ENCODE results near the gene HIVEP1.

The HIVEP1 gene

DNA sequence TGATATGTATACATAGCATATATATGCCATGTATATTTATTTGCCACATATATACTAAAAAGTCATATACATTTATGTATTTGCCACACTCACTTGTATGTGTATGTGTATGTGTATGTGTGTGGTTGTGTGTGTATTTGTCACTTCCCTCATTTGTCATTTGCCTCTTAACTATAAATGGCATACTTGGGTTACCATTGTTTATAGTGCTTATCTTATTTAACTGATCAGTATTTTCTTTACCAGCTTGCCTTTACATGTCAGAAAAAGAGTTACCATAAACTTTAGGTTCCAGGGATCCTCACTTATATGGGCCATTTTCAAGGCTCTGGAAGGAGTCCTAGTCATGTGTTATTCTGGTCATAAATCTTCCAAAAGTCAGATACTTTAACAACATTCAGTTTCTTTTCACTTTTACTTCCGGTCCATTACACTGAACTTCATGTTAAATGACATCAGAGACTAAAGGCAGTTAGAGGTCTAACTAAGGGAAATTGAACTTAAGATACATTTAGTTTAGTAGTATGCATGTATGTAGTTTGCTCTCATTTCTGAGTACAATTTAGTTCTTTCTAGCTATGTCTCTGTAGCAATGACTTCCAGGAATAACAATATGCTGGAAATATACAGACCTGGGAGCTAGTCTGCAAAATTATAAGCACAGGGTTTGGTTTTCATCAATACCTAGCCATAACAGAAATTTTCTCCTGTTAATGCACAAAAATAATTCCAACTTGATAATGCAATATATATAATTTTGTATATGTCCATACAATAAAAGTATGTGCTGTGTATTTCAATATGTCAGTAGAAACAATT is 33.7 kb upstream of the HIVEP1 start:
- TF ChIP-seq, protein P1, sequence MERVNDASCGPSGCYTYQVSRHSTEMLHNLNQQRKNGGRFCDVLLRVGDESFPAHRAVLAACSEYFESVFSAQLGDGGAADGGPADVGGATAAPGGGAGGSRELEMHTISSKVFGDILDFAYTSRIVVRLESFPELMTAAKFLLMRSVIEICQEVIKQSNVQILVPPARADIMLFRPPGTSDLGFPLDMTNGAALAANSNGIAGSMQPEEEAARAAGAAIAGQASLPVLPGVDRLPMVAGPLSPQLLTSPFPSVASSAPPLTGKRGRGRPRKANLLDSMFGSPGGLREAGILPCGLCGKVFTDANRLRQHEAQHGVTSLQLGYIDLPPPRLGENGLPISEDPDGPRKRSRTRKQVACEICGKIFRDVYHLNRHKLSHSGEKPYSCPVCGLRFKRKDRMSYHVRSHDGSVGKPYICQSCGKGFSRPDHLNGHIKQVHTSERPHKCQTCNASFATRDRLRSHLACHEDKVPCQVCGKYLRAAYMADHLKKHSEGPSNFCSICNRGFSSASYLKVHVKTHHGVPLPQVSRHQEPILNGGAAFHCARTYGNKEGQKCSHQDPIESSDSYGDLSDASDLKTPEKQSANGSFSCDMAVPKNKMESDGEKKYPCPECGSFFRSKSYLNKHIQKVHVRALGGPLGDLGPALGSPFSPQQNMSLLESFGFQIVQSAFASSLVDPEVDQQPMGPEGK (CRISPR knock-in tag; IDR thresholded peaks at IDR 0.05; ENCODE audit: borderline replicate concordance): no peak
- no peak for TF ChIP-seq ZNF70 (CRISPR knock-in tag; IDR thresholded peaks at IDR 0.05)
- no peak for TF ChIP-seq POU6F1 (CRISPR knock-in tag; IDR thresholded peaks at IDR 0.05; ENCODE audit: borderline replicate concordance, low read depth)
- TF ChIP-seq GLIS3 (CRISPR knock-in tag; IDR thresholded peaks at IDR 0.05): no peak
- TF ChIP-seq ZC3H10 (CRISPR knock-in tag; IDR thresholded peaks at IDR 0.05): no peak
- TF ChIP-seq, protein P2, sequence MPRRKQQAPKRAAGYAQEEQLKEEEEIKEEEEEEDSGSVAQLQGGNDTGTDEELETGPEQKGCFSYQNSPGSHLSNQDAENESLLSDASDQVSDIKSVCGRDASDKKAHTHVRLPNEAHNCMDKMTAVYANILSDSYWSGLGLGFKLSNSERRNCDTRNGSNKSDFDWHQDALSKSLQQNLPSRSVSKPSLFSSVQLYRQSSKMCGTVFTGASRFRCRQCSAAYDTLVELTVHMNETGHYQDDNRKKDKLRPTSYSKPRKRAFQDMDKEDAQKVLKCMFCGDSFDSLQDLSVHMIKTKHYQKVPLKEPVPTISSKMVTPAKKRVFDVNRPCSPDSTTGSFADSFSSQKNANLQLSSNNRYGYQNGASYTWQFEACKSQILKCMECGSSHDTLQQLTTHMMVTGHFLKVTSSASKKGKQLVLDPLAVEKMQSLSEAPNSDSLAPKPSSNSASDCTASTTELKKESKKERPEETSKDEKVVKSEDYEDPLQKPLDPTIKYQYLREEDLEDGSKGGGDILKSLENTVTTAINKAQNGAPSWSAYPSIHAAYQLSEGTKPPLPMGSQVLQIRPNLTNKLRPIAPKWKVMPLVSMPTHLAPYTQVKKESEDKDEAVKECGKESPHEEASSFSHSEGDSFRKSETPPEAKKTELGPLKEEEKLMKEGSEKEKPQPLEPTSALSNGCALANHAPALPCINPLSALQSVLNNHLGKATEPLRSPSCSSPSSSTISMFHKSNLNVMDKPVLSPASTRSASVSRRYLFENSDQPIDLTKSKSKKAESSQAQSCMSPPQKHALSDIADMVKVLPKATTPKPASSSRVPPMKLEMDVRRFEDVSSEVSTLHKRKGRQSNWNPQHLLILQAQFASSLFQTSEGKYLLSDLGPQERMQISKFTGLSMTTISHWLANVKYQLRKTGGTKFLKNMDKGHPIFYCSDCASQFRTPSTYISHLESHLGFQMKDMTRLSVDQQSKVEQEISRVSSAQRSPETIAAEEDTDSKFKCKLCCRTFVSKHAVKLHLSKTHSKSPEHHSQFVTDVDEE (CRISPR knock-in tag; IDR thresholded peaks at IDR 0.05): no peak
- TF ChIP-seq, protein P3, sequence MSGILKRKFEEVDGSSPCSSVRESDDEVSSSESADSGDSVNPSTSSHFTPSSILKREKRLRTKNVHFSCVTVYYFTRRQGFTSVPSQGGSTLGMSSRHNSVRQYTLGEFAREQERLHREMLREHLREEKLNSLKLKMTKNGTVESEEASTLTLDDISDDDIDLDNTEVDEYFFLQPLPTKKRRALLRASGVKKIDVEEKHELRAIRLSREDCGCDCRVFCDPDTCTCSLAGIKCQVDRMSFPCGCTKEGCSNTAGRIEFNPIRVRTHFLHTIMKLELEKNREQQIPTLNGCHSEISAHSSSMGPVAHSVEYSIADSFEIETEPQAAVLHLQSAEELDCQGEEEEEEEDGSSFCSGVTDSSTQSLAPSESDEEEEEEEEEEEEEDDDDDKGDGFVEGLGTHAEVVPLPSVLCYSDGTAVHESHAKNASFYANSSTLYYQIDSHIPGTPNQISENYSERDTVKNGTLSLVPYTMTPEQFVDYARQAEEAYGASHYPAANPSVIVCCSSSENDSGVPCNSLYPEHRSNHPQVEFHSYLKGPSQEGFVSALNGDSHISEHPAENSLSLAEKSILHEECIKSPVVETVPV (CRISPR knock-in tag; IDR thresholded peaks at IDR 0.05): no peak
- TF ChIP-seq ARNTL (CRISPR knock-in tag; IDR thresholded peaks at IDR 0.05; ENCODE audit: borderline replicate concordance, low read depth): no peak
- no peak for ATAC-seq

DNA sequence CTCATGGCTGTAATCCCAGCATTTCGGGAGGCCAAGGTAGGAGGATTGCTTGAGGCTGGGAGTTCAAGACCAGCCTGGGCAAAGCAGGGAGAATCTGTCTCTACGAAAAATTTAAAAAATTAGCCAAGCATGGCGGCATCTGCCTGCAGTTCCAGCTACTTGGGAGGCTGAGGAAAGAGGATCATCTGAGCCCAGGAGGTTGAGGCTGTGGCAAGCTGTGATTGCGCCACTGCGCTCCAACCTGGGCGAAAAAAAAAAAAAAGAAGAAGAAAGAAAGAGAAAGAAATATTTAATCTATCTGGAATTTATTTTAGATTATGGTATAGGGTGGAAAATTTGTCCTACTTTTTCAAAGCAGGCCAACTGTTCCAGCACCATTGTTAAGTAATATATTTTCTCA is 32.2 kb upstream of the HIVEP1 start:
- no peak for ATAC-seq
- TF ChIP-seq ZFP3 (CRISPR knock-in tag; IDR thresholded peaks at IDR 0.05) (no peak), CREB5 (CRISPR knock-in tag; IDR thresholded peaks at IDR 0.05; ENCODE audit: low read depth) (no peak), SNAI2 (CRISPR knock-in tag; IDR thresholded peaks at IDR 0.05) (no peak), RARB (CRISPR knock-in tag; IDR thresholded peaks at IDR 0.05) (no peak), TOX (CRISPR knock-in tag; IDR thresholded peaks at IDR 0.05; ENCODE audit: borderline replicate concordance) (no peak), ARNTL (CRISPR knock-in tag; IDR thresholded peaks at IDR 0.05; ENCODE audit: borderline replicate concordance, low read depth) (no peak)

- ATAC-seq: no peak
- no peak for TF ChIP-seq ISL1 (CRISPR knock-in tag; IDR thresholded peaks at IDR 0.05)
- no peak for TF ChIP-seq ZFP3 (CRISPR knock-in tag; IDR thresholded peaks at IDR 0.05)
Observed at GRCh38 chr6:11983306-11983705, 28.8 kb upstream of the HIVEP1 start.

DNA sequence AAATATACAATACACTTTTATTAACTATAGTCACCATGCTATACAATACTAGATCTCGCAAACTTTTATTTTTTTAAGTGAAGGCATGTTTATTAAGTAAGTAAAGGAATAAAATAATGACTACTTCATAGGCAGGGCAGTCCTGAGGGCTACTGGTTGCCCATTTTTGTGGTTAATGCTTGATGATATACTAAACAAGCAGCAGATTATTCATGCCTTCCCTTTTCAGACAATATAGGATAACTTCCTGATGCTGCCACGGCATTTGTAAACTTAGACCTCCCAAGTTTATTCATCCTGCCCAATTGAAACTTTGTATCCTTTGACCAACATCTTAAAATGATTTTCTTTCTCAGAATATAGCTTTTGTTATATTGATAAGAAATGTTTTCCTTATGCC is 24.7 kb upstream of the HIVEP1 start:
- no peak for TF ChIP-seq ESRRG (CRISPR knock-in tag; IDR thresholded peaks at IDR 0.05)
- TF ChIP-seq ZC3H10 (CRISPR knock-in tag; IDR thresholded peaks at IDR 0.05): no peak
- no peak for TF ChIP-seq ZNF8 (CRISPR knock-in tag; IDR thresholded peaks at IDR 0.05)
- no peak for TF ChIP-seq ZFP30 (CRISPR knock-in tag; IDR thresholded peaks at IDR 0.05)
- TF ChIP-seq ZNF565 (CRISPR knock-in tag; conservative IDR thresholded peaks at IDR 0.05; ENCODE audit: low read depth): no peak
- TF ChIP-seq SNAI2 (CRISPR knock-in tag; IDR thresholded peaks at IDR 0.05): no peak
- TF ChIP-seq ARNTL (CRISPR knock-in tag; IDR thresholded peaks at IDR 0.05; ENCODE audit: borderline replicate concordance, low read depth): no peak
- no peak for TF ChIP-seq ZFP3 (CRISPR knock-in tag; IDR thresholded peaks at IDR 0.05)
- no peak for TF ChIP-seq RARB (CRISPR knock-in tag; IDR thresholded peaks at IDR 0.05)
- TF ChIP-seq ISL1 (CRISPR knock-in tag; IDR thresholded peaks at IDR 0.05): no peak
- TF ChIP-seq ZNF70 (CRISPR knock-in tag; IDR thresholded peaks at IDR 0.05): no peak
- no peak for TF ChIP-seq BACH2 (CRISPR knock-in tag; IDR thresholded peaks at IDR 0.05; ENCODE audit: borderline replicate concordance)
- no peak for TF ChIP-seq OSR1 (CRISPR knock-in tag; IDR thresholded peaks at IDR 0.05)
- TF ChIP-seq, protein P3 (CRISPR knock-in tag; IDR thresholded peaks at IDR 0.05): no peak
- no peak for ATAC-seq
